H1 (cell line): ENCODE results near the gene CCDC81. TPM values are rescaled to one million over a fixed set of nuclear protein-coding genes. Genes with fewer than 3 reads are reported as not detected.

Source experiments
- ASH2L ChIP-seq: fragments of 200-600, 300-600 bp; sonication (generic); IDR thresholded peaks from one replicate; pipeline ENCODE4 v1.7.1; 2017; ENCODE audit warnings: low read length
- CHD7 ChIP-seq: fragments of 300-600 bp; sonication (generic); IDR thresholded peaks from 2 replicates; pipeline ENCODE4 v1.7.1; 2012; ENCODE audit warnings: low read length, moderate library complexity, mild to moderate bottlenecking, inconsistent platforms; ENCODE audit not compliant: insufficient replicate concordance
- CREB1 ChIP-seq: IDR thresholded peaks from 2 replicates; pipeline ENCODE4 v1.6.1; 2012; ENCODE audit warnings: inconsistent platforms
- HDAC6 ChIP-seq: IDR thresholded peaks from one replicate; pipeline ENCODE4 v1.7.1; 2012; ENCODE audit warnings: low read depth, mild to moderate bottlenecking, inconsistent platforms, low read length, moderate library complexity
- KDM4A ChIP-seq: IDR thresholded peaks from one replicate; pipeline ENCODE4 v1.7.1; 2012; ENCODE audit warnings: low read depth, mild to moderate bottlenecking, moderate library complexity, low read length, inconsistent platforms; ENCODE audit not compliant: severe bottlenecking
- NRF1 ChIP-seq: IDR thresholded peaks from 2 replicates; pipeline ENCODE4 v1.6.1; 2011; ENCODE audit warnings: mild to moderate bottlenecking, low read depth, low read length, improper control_type of control experiment
- RNF2 ChIP-seq: fragments of 200-900, 300-1000 bp; sonication (generic); IDR thresholded peaks from 2 replicates; pipeline ENCODE4 v1.7.1; 2016; ENCODE audit warnings: borderline replicate concordance, low read depth, mild to moderate bottlenecking, antibody characterized with exemption, low read length; ENCODE audit not compliant: poor library complexity, severe bottlenecking; ENCODE audit errors: missing control alignments
- polyA plus RNA-seq, 7 experiments: library from polyadenylated mRNA; depleted of rRNA in 3 of 7; stranded (reverse) in 5 of 7; unstranded in 2 of 7; fragments of >200 nt in 5 of 7; fragments of 200-250 nt in 2 of 7; gene quantifications; 1 replicate in 5 of 7; 2 replicates in 1 of 7; 4 replicates in 1 of 7; pipeline versions ENCODE4 v1.2.1 to v1.2.3, GENCODE V29; 2011 to 2013; ENCODE audit warnings: missing spikeins in 2 of 7, mixed read lengths in 2 of 7
- total RNA-seq: library from RNA; stranded (reverse); fragmentation: NEBNext Ultra II Directional; extraction: Animal tissue kit (Norgen Biotek cat#: 25700); gene quantifications from 2 replicates; pipeline ENCODE4 v1.2.1, GENCODE V29; 2021
- TF ChIP-seq, protein P1 (sequence below): IDR thresholded peaks from 2 replicates; pipeline ENCODE4 v1.6.1; 2012; ENCODE audit warnings: low read length, inconsistent platforms

CCDC81 gene
- total and polyA plus RNA-seq, 2 of the 8 experiments (the other 6 are each of a cell fraction or from before 2014, with no cell fraction given): 0.30 to 0.58 TPM

GRCh38 chr11:86447763-86448480, 73.2 kb downstream of the CCDC81 start (continued):
- no peak for TF ChIP-seq CHD7
- no peak for TF ChIP-seq ASH2L
- TF ChIP-seq NRF1: no peak
- TF ChIP-seq RNF2: no peak
- TF ChIP-seq, protein P1, sequence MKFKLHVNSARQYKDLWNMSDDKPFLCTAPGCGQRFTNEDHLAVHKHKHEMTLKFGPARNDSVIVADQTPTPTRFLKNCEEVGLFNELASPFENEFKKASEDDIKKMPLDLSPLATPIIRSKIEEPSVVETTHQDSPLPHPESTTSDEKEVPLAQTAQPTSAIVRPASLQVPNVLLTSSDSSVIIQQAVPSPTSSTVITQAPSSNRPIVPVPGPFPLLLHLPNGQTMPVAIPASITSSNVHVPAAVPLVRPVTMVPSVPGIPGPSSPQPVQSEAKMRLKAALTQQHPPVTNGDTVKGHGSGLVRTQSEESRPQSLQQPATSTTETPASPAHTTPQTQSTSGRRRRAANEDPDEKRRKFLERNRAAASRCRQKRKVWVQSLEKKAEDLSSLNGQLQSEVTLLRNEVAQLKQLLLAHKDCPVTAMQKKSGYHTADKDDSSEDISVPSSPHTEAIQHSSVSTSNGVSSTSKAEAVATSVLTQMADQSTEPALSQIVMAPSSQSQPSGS: no peak
- no peak for TF ChIP-seq KDM4A
- TF ChIP-seq CREB1: no peak
- TF ChIP-seq HDAC6: no peak
